MCF 10A (cell line): ENCODE measurements around the gene MRE11. TPM values are rescaled to one million over a fixed set of nuclear protein-coding genes. Genes with fewer than 3 reads are reported as not detected.

Source experiments
- BruUV-seq: library from RNA; stranded (reverse); fragments of 400-500 nt; replicated peaks from 2 replicates; lab custom pipeline; 2021; lab: Mats Ljungman, UMichigan
- CTCF ChIA-PET: fragments of 300-600 bp; sonication (Branson Sonifier 250); formaldehyde crosslinking; extraction: SDS; loops from one replicate; lab custom pipeline; 2021; ENCODE audit warnings: antibody characterized with exemption, inconsistent platforms; lab: Yijun Ruan, JAX
- POLR2A ChIA-PET: fragments of 300-600, 350-650 bp; sonication (Branson Sonifier 250); formaldehyde crosslinking; extraction: SDS; loops from one replicate; lab custom pipeline; 2020; ENCODE audit warnings: antibody characterized with exemption, inconsistent platforms; lab: Yijun Ruan, JAX
- DNase-seq: peaks from one replicate; pipeline ENCODE4 v3.0.0-alpha.2; 2018; ENCODE audit not compliant: unreplicated experiment
- H3K27ac Mint-ChIP-seq: one replicate; pipeline ENCODE4 v1.8.0; 2022; ENCODE audit warnings: mild to moderate bottlenecking, low read depth, mixed read lengths; ENCODE audit not compliant: unreplicated experiment
- H3K27me3 Mint-ChIP-seq: one replicate; pipeline ENCODE4 v1.8.0; 2022; ENCODE audit warnings: mixed read lengths; ENCODE audit not compliant: insufficient read depth, unreplicated experiment
- H3K36me3 Mint-ChIP-seq: one replicate; pipeline ENCODE4 v1.8.0; 2022; ENCODE audit warnings: mild to moderate bottlenecking, moderate library complexity, mixed read lengths; ENCODE audit not compliant: insufficient read depth, unreplicated experiment
- H3K4me1 Mint-ChIP-seq: one replicate; pipeline ENCODE4 v1.8.0; 2022; ENCODE audit warnings: mixed read lengths; ENCODE audit not compliant: insufficient read depth, unreplicated experiment
- H3K4me3 Mint-ChIP-seq: one replicate; pipeline ENCODE4 v1.8.0; 2022; ENCODE audit warnings: mild to moderate bottlenecking, moderate library complexity, mixed read lengths; ENCODE audit not compliant: unreplicated experiment
- H3K9me3 Mint-ChIP-seq: one replicate; pipeline ENCODE4 v1.8.0; 2022; ENCODE audit warnings: mixed read lengths; ENCODE audit not compliant: unreplicated experiment
- CTCF ChIP-seq: fragments of 200-600 bp; IDR thresholded peaks from one replicate; pipeline ENCODE4 v1.8.0; 2022; ENCODE audit warnings: antibody characterized with exemption, mild to moderate bottlenecking; ENCODE audit not compliant: unreplicated experiment
- intact Hi-C: fragments of 100-400 bp; cut with micrococcal nuclease; formaldehyde crosslinking; loops from 2 replicates; pipeline ENCODE4 v1.14.1; 2022
- total RNA-seq: library from RNA; stranded (reverse); gene quantifications from 2 replicates; pipeline ENCODE4 v1.2.3, GENCODE V29; 2022

MRE11 gene
- total RNA-seq, 1 experiment from 2014 or later: 13.2 TPM

- peaks cover 8% of the 10 kb centered on the region for H3K9me3 Mint-ChIP-seq
- H3K4me1 Mint-ChIP-seq: no peaks in the 10 kb centered on the region
Observed at GRCh38 chr11:94400839-94401772, 92.5 kb downstream of the MRE11 start, which contains the start of gene GPR83. GPR83 (minus strand) TSS chr11:94401419; CDS start chr11:94401247, 172 bp downstream.

GRCh38 chr11:94400457-94400838, 93.2 kb downstream of the MRE11 start:
- no peaks in the 10 kb centered on the region for H3K36me3 Mint-ChIP-seq
- no peak overlapping the region for H3K4me3 Mint-ChIP-seq
- no peak overlapping the region for H3K27ac Mint-ChIP-seq
- DNase-seq: no peak
- peaks cover 8% of the 10 kb centered on the region for H3K9me3 Mint-ChIP-seq
- no TSS peak for BruUV-seq
- peaks cover 22% of the 10 kb centered on the region for H3K27me3 Mint-ChIP-seq
- no peaks in the 10 kb centered on the region for H3K4me1 Mint-ChIP-seq
- intact Hi-C loops: no loop called here
- ChIA-PET CTCF (no interaction called here), POLR2A (no interaction called here)
- no peak for TF ChIP-seq CTCF

More at GRCh38 chr11:94400839-94401772, 92.5 kb downstream of the MRE11 start, which contains the start of gene GPR83:
- Mint-ChIP-seq H3K27ac (no peak within 1 kb of the TSS), H3K4me3 (no peak within 1 kb of the TSS), H3K36me3 (no peaks in the 10 kb centered on the region), H3K27me3 (peaks cover 22% of the 10 kb centered on the region)
- DNase-seq: no peak
- ChIA-PET CTCF (interaction anchor here (1.1 kb wide), 1 partner anchor 16 kb away, joined by 3 read pairs; no protein-coding TSS in a partner anchor), POLR2A (no interaction called here)
- no peak for TF ChIP-seq CTCF
- BruUV-seq: no TSS peak
- intact Hi-C loops: no loop called here

GRCh38 chr11:94400050-94400449, 93.6 kb downstream of the MRE11 start:
- Mint-ChIP-seq H3K36me3 (no peaks in the 10 kb centered on the region), H3K4me3 (no peak overlapping the region), H3K27me3 (peaks cover 22% of the 10 kb centered on the region), H3K4me1 (no peaks in the 10 kb centered on the region), H3K9me3 (peaks cover 8% of the 10 kb centered on the region), H3K27ac (no peak overlapping the region)
- intact Hi-C loops: no loop called here
- ChIA-PET POLR2A (no interaction called here), CTCF (no interaction called here)
- no peak for DNase-seq
- no TSS peak for BruUV-seq
- TF ChIP-seq CTCF: no peak

GRCh38 chr11:94398101-94398500, 95.5 kb downstream of the MRE11 start:
- no peak overlapping the region for H3K4me3 Mint-ChIP-seq
- no peak overlapping the region for H3K27ac Mint-ChIP-seq
- CTCF ChIA-PET: no interaction called here
- no peaks in the 10 kb centered on the region for H3K4me1 Mint-ChIP-seq
- H3K9me3 Mint-ChIP-seq: peaks cover 8% of the 10 kb centered on the region
- peaks cover 22% of the 10 kb centered on the region for H3K27me3 Mint-ChIP-seq
- intact Hi-C loops: no loop called here
- BruUV-seq: no TSS peak
- no peak for DNase-seq
- TF ChIP-seq CTCF: no peak
- POLR2A ChIA-PET: interaction anchor here (0.7 kb wide), 2 partner anchors 292 to 1207 kb away, joined by 3 read pairs; no protein-coding TSS in a partner anchor
- no peaks in the 10 kb centered on the region for H3K36me3 Mint-ChIP-seq
